ENCODE data around the gene SKIC8.

SKIC8 gene

GRCh38 chr15:78291052-78291451 lies 8.4 kb downstream of the SKIC8 start:
- no peak for DNase-seq

GRCh38 chr15:78290222-78290621 lies 9.2 kb downstream of the SKIC8 start:
- DNase-seq: no peak

GRCh38 chr15:78284758-78285157 lies 14.7 kb downstream of the SKIC8 start:
- DNase-seq: no peak

- DNase-seq: no peak
Observed at GRCh38 chr15:78282324-78282723, 17.1 kb downstream of the SKIC8 start.

- no peak for DNase-seq
Observed at GRCh38 chr15:78280319-78281072, 18.9 kb downstream of the SKIC8 start.

- no peak for DNase-seq
Observed at GRCh38 chr15:78276064-78276943, 23.1 kb downstream of the SKIC8 start.

- no peak for DNase-seq
Observed at GRCh38 chr15:78274994-78275393, 24.4 kb downstream of the SKIC8 start.

GRCh38 chr15:78272776-78273175 lies 26.6 kb downstream of the SKIC8 start:
- no peak for DNase-seq

GRCh38 chr15:78272316-78272715 lies 27.1 kb downstream of the SKIC8 start:
- DNase-seq: no peak

- no peak for DNase-seq
Observed at GRCh38 chr15:78266806-78267205, 32.6 kb downstream of the SKIC8 start.

GRCh38 chr15:78266229-78266628 lies 33.2 kb downstream of the SKIC8 start:
- DNase-seq: no peak

GRCh38 chr15:78265752-78266224 lies 33.6 kb downstream of the SKIC8 start:
- DNase-seq: no peak

- DNase-seq: no peak
Observed at GRCh38 chr15:78265137-78265460, 34.3 kb downstream of the SKIC8 start.

GRCh38 chr15:78264304-78265136 lies 34.9 kb downstream of the SKIC8 start, which contains the start of gene DNAJA4:
DNAJA4 (plus strand) TSS chr15:78264562; CDS start chr15:78264764, 202 bp downstream.
- no peak for DNase-seq

- DNase-seq: no peak
Observed at GRCh38 chr15:78263907-78264303, 35.5 kb downstream of the SKIC8 start.

- no peak for DNase-seq
Observed at GRCh38 chr15:78263351-78263781, 36.0 kb downstream of the SKIC8 start.

- no peak for DNase-seq
Observed at GRCh38 chr15:78261062-78261461, 38.3 kb downstream of the SKIC8 start.

GRCh38 chr15:78260489-78260888 lies 38.9 kb downstream of the SKIC8 start:
- DNase-seq: no peak

GRCh38 chr15:78259232-78259631 lies 40.2 kb downstream of the SKIC8 start:
- no peak for DNase-seq

- DNase-seq: no peak
Observed at GRCh38 chr15:78257681-78258080, 41.7 kb downstream of the SKIC8 start.

- DNase-seq: no peak
Observed at GRCh38 chr15:78256044-78256437, 43.4 kb downstream of the SKIC8 start.

- no peak for DNase-seq
Observed at GRCh38 chr15:78255421-78256043, 43.9 kb downstream of the SKIC8 start.

GRCh38 chr15:78251136-78251535 lies 48.3 kb downstream of the SKIC8 start:
- DNase-seq: no peak
